ENCODE data around the gene FBXL19.

The FBXL19 gene

DNA sequence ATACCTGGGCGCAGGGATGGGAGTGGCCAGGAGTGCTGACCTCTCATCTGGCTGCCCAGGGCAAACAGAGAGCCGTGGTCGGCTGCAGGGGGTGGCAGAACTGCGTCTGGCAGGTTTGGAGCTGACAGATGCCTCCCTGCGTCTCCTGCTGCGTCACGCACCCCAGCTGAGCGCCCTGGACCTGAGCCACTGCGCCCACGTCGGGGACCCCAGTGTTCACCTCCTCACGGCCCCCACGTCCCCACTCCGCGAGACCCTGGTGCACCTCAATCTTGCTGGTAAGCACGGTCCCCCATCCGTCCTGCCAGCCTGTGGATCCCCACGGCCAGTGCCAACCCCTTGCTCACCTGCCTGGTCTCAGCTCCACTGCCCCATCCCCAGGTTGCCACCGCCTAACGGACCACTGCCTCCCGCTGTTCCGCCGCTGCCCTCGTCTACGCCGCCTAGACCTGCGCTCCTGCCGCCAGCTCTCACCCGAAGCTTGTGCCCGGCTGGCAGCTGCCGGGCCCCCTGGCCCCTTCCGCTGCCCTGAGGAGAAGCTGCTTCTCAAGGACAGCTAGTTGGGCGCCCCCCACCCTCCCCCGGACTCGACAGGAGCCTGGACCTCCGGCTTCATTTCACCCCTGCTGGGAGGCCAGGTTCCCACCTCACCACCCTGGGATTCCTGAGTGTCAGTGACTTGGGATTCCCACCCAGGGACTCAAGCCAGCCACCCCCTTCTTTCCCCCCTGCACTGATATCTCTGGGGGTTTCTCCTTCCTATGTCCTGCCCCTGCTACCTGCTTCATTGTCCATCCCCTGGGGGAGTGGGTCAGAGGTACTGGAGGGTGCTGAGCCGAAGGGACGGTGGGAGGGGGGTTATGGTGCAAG, 23.5 kb downstream of the FBXL19 start:
- DNase-seq (ENCODE audit: low spot score) = no peak
- TF ChIP-seq, protein P1, sequence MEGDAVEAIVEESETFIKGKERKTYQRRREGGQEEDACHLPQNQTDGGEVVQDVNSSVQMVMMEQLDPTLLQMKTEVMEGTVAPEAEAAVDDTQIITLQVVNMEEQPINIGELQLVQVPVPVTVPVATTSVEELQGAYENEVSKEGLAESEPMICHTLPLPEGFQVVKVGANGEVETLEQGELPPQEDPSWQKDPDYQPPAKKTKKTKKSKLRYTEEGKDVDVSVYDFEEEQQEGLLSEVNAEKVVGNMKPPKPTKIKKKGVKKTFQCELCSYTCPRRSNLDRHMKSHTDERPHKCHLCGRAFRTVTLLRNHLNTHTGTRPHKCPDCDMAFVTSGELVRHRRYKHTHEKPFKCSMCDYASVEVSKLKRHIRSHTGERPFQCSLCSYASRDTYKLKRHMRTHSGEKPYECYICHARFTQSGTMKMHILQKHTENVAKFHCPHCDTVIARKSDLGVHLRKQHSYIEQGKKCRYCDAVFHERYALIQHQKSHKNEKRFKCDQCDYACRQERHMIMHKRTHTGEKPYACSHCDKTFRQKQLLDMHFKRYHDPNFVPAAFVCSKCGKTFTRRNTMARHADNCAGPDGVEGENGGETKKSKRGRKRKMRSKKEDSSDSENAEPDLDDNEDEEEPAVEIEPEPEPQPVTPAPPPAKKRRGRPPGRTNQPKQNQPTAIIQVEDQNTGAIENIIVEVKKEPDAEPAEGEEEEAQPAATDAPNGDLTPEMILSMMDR (IDR thresholded peaks at IDR 0.05; ENCODE audit: borderline replicate concordance, control extremely low read depth, extremely low read depth, insufficient read depth, missing control alignments) = no peak
- in situ Hi-C loops (cut with MboI; ENCODE audit: low sequenced_read_pairs, unreplicated experiment) = no loop called here

DNA sequence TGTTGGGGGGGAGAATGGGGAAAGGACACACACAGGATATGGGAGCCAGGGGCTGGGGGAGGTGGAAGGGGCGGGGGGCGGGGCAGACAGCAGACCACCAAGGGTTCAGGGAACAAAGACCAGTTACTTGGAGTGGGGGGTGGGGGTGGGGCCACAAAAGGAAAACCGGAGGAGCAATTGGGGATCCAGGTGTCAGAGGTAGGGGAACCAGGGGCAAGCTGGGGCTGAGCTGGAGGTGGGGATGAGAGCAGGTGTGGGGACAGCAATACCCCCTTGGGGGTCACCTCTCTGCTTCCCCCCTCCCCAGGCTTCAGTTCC, 24.1 kb downstream of the FBXL19 start:
- TF ChIP-seq, protein P1 (IDR thresholded peaks at IDR 0.05; ENCODE audit: borderline replicate concordance, control extremely low read depth, extremely low read depth, insufficient read depth, missing control alignments) = no peak
- DNase-seq (ENCODE audit: low spot score) = no peak
- in situ Hi-C loops (cut with MboI; ENCODE audit: low sequenced_read_pairs, unreplicated experiment) = no loop called here

DNA sequence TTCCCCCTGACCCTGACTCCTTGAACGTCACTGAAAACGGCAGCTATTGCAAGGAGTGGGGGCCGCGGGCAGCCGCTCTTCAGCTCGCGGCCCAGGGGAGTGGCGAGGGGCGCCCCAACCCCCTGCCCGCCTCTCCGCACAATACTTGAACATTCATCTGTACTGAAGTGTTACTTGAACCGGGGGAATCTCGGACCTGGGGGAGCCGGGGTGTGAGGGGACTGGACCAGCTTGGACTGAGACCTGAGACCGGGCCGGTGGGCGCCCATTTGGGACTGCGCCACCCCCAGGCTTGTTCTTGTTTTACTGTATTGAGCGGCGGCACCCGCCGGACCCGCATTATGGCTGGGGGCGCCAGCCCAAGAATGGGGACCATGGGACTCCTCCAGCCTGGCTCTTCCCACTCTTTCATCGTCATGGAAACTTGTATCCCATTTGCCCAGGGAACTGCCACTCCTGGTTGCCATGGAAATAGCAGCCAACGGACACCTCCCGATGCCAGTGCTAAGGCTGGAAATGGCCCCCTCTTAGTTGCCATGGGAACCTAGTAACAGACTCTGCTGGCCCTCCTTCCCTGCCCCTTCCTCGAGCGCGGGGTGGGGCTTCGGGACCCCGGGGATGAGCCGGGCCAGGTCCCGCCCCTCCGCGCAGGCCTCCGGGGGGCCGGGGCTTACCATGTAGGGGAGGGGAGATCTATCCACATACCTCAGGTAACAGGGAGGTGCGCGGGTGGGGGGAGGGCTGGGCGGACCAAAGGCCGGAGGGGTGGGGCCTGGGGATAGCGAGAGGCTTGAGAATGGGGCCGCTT, 24.7 kb downstream of the FBXL19 start:
- TF ChIP-seq, protein P1 (IDR thresholded peaks at IDR 0.05; ENCODE audit: borderline replicate concordance, control extremely low read depth, extremely low read depth, insufficient read depth, missing control alignments) = no peak
- in situ Hi-C loops (cut with MboI; ENCODE audit: low sequenced_read_pairs, unreplicated experiment) = no loop called here
- peak; percentile 66 for DNase-seq (ENCODE audit: low spot score)

DNA sequence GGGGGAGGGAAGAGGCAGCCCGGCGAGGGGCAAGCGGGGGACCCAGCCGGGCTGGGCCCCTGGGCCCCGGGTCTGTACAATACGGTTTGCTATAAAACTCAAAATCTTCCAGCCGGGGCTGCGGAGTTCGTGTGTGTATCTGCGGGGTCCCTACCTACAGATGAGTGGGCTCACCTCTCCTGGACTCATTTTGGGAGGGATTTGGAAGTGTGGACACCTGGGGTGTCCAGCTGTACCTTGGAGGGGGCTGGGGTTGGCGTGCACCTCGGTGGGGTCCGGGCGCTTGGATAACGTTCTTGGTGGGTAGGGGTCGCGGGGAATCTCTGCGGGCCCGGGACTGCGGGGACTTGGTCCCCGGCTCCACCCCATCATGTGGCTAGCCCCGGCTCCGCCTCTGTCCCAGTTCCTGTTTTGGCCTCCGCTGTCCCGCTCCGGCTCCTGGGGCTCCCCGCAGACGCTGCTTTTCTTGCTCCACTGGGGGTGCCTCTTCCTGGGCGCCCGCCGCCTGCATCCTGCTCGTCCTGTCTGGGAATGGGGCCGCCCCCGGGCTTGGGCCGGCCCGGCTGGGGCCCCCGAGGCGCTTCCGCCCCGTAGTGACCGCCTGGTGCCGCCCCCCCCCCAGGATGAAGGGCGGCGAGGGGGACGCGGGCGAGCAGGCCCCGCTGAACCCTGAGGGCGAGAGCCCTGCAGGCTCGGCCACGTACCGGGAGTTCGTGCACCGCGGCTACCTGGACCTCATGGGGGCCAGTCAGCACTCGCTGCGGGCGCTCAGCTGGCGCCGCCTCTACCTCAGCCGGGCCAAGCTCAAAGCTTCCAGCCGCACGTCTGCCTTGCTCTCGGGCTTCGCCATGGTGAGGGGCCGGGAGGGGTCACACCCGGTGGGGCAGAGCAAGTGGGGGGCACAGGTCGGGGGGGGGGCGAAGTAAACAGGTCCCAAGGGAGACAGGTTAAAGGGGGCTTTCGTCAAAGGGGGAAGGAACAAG, 25.6 kb downstream of the FBXL19 start, which contains the start of gene ORAI3:
Gene ORAI3, plus strand, starts transcription at position 402 of the 983 bp plus-strand sequence. Its CDS starts 222 bp downstream, at position 624.
- in situ Hi-C loops (cut with MboI; ENCODE audit: low sequenced_read_pairs, unreplicated experiment) = no loop called here
- TF ChIP-seq, protein P1 (IDR thresholded peaks at IDR 0.05; ENCODE audit: borderline replicate concordance, control extremely low read depth, extremely low read depth, insufficient read depth, missing control alignments) = no peak
- peak; percentile 89 for DNase-seq (ENCODE audit: low spot score)

DNA sequence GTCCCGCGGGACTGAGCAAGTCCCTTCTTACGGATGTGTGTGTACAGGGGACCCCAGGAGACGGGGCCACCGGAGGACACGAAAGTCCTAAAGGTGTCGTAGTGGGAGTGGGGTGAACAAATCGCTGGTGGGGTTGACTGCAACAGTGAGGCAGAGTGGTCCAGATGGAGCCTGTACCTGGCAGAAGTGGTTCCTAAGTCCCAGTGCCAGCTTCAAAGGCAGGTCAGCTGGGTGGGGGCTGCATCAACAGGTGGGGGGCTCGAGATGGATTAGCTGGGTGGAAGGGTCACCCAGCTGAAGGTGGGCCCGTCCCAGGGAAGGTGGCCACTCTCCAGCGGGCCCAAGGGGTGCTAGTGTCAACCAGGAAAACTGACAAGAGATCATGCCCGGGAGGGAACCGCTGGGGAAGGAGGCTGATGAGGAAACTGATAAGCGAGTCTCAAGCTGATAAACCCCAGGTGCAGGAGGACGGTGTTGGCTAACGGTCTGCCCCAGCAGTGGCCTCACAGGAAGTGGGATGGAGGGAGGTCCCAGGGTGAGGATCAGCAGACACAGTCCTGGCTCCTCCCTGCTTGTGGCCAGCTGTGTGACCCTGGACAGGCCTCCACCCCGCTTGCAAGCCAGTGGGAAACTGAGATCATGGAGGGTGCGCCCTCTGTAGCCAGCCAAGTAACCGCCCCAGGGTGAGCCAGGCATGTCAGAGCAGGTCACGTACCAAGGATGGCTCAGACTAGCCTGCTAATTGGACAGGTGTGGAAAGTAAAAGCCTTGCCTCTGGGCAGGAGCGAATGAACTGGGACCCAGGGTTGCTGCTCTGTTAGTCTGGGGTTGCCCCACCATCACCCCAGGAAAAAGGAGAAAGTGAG, 26.5 kb downstream of the FBXL19 start:
- in situ Hi-C loops (cut with MboI; ENCODE audit: low sequenced_read_pairs, unreplicated experiment) = loop anchor here (25.0 kb wide), 1 partner anchor 912 kb away; the partner anchor contains the start of gene ZNF267
- TF ChIP-seq, protein P1 (IDR thresholded peaks at IDR 0.05; ENCODE audit: borderline replicate concordance, control extremely low read depth, extremely low read depth, insufficient read depth, missing control alignments) = peak; percentile 20
- peak; percentile 71 for DNase-seq (ENCODE audit: low spot score)
